HTERT RPE-1 (cell line): Measurements from ENCODE around the gene TAC3.
"Not testable (repeated sequence)": the region's sequence is repeated elsewhere in the genome, so short reads cannot be mapped to it uniquely, and the experiment has no call there.

Experiments
- in situ Hi-C: fragments of 300-500 bp; cut with MboI; formaldehyde crosslinking; loops from 4 replicates; pipeline ENCODE4 v1.14.3; 2020; ENCODE audit warnings: low sequenced_read_pairs

Gene TAC3

DNA sequence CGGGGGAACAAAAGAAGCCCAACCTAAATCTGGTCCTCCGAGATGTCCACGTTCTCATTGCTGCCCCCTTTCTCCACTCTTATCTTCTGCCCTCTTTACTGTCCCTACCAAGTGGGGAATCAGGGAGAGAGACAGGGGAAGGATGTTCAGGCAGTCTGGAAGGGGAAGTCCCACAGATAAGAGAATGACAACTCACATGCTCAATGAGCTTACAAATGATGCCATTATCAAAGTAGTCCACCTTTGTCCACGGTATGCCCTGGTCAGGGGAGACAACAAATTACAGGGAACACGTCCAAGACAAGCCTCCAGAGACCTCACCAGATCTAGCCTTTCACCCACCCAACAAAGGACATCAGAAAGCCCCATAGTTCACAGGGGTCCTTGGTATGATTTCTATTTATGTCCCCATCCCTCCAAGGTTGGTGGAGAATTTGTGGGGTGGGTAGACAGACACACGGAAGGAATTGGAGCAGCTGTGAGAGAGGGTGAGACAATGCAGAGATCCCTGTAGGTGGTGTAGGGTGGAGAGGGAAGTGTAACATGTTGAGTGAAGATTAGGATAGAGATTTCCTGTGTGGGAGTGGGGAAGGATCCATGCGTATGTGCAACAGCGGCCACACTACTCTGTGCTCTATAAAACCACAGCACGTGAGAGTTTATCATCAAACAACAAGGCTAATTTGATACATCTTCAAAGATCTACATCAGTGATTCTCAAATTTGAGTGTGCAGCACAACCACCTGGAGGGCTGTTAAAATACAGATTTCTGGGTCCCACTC lies 22.9 kb upstream of the TAC3 start:
- in situ Hi-C loops = no loop called here

DNA sequence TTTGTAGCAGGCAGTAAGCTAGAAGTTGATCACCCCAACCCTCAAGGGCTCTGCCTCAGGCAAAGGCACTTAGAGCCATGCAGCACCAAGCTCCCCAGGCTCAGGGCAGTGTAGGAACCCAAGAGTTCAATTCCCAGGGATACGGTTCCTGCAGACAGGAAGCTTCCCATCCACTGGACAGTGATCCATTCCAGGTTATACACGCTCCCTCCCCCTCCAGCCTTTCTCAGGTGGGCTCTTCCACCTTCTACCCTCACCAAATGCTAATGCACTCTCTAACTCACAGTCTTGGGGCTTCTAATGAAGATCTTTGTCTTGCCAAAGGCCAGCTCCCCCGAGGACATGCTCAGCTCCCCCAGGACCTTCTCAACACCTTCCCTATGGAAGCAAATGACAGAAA lies 20.9 kb upstream of the TAC3 start:
- in situ Hi-C loops = no loop called here

DNA sequence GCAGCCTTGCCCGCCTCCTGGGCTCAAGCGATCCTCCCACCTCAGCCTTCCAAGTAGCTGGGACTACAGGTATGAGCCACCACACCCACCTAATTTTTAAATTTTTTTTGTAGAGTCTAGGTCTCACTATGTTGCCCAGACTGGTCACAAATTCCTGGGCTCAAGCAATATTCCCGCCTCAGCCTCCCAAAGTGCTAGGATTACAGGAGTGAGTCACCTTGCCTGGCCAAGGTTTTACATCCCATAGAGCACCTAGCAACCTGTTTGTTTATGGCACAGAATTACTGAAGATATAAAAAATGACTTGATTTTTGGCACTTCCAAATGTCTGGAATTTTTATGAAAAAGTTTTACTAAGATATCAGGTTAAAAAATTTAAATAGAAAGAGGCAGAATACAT lies 17.1 kb upstream of the TAC3 start:
- in situ Hi-C loops = no loop called here

DNA sequence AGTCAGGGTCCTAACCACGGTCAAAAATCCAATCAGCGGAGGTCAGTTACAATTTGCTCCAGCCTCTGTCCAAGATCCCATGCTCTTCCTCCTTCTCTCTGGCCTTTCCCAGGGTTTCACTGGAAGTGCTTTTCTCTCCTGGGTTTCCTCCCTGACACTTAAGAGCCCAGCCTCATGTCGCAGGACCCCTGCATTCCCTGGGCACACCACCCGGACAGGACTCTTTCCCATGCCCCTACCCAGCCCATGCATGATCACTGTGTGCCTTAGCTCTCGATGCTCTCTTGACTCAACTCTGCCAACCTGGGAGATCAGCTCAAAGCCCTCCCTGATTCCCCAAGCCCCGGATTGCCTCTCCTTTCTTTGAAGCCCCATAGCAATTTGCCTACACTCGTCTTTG lies 15.5 kb upstream of the TAC3 start:
- in situ Hi-C loops = no loop called here

DNA sequence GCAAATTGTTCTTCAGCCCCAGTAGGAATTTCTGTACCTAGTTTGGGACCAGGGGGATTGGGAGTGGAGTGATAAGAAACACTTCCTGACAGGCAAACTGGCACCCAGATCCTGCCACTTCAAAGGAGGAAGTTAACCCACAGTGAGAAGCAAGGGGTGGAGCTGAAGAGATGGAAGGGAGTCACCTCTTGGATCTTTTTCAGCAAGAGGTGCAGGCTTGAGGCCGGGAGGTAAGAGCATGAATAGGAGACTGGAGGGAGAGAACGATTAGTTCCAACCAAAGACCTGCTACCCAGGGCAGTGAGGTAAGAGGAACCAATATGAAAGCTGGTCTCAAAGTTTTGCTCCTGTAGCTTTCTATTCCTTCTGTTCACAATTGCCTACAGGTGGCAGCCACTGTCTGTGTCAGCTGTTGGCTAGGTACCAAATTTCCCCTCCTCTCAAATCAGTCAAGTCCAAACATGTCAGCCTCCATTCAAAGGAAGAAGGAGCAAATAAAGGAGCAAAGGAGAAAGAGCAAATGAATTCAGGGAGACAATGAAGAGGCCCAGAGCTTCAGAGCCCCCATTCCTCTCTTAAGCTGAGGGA lies 14.9 kb upstream of the TAC3 start:
- in situ Hi-C loops = no loop called here

DNA sequence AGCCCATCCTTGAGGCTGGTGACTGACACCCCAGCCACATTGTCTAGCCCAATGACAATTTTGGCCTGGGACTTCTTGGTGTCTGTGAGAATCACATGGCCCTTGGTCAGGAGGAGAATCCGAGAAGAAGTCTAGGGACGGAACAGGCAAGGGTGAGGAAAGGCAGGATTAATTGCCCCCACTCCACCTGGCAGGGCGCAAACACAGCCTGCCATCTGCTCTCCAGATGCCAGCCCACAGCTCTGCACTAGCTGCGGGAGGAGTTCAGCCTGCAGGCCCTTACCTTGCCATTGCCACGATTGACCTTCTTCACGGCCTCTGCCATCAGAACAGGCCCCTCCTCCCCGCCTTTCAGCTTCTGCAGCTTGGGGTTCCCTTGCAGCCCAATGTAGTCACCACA lies 13.1 kb upstream of the TAC3 start:
- in situ Hi-C loops = no loop called here

DNA sequence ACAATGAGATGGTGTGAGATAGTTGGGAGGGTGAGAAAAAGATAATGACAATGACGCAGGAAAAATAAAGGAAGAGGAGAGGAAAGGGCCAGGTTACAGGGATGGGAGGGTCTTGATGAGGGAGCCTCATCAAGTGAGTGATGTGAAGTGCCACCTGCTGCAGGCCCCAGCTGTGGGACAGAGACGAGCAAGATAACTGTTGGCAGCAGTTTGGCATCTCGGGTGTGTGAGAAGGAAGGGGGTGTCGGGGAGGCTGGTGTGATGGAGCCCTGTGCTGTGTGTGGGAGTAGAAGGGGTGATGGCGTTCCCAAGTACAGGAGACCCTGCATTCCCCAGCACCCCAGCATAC lies 11.4 kb upstream of the TAC3 start:
- in situ Hi-C loops = no loop called here

DNA sequence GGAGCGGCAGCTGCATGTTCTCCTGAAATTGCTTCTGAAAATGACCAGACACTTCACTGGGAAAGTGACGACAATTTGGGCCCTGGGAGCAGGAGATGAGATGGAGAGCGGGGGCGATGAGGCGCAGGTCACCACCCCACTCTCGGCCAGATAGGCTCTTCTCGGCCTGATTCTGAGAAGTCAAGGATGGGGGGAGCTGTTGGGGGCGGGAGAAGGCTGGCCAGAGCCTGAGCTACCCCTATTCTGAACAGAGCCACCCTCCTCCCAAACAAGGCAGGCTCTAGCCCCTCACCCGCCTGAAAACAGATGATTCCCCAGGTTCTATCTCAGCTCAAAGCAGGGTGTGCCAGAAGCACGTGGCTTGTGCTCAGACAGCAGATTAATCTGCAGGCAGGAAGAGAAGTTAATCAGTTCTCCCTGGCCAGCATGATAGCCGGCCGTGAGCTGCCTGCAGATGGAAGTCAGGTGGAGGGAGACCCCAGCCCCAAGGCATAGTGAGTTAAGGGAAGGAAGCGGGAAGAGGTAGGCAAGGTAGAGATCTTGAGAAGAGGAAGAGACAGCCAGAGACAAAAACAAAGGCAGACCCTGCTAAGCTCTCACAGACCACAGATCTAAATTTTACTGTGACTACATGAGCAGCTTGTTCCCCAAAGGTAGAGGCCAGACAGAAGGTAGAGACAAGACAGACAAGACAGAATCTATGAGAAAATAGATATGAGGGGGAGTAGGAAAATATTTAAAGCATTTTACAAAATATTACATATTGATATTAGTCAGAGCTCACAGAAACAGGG lies 10.9 kb upstream of the TAC3 start:
- in situ Hi-C loops = no loop called here

DNA sequence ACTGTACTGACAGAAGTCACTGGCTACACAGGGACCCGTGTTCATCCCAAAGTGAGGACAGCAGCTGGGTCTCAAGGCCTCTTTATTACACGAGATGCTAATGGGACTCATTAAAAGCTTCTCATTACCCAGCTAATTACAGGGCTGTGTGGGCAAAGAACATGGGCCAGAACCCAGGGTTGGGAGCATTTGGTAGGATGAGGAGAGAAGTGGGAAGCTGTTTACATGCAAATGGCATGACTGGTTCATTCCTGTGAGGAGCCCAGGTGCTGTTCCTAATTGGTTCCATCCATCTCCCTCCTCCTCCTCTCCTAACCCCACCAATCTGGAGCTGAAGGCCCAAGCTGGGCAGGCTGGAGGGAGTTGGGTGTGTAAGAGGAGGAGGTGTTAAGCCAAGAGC lies 8.9 kb upstream of the TAC3 start:
- in situ Hi-C loops = no loop called here

DNA sequence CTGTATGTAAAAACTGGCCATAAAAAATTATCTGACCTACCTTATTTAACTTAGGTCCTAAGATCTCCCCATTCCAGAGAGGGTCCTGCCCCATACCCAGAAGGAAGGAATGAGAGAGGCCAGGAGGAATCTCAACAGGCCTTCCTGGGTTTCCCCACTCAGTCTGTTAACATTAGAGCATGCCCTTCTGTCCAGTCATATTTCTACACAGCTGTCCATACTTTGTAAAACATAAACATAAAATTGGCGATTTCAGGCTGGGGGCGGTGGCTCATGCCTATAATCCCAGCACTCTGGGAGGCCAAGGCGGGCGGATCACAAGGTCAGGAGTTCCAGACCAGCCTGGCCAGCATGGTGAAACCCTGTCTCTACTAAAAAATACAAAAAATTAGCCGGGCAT lies 6.0 kb upstream of the TAC3 start:
- in situ Hi-C loops = not testable (repeated sequence)

DNA sequence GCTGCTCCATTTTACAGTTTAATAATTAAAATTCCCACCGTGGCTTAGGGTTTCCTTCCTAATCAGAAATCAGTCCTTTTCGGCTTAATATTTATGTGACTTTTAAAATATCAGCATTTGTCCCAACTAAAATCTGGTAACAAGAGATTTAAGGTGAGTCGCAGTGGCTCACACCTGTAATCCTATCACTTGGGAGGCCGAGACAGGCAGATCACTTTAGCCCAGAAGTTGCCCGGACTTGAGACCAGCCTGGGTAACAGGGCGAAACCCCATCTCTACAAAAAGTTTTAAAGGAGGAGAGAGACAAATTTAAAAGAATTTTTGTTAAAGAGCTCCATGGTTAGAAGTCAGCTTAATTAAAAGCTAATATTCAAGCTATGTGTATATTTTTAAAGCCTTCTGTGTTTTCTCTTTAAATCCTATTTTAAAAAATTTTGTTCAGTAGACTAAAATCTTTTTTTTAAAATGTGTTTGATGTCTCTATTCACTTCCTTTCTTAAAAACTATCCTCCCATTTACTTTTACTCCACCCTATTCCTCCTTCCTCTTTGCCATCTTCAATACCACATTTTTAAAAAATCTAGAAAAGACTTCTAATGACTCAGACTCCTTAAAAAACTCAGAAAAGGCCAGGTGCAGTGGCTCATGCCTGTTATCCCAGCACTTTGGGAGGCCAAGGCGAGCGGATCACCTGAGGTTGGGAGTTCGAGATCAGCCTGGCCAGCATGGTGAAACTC lies 3.8 kb upstream of the TAC3 start:
- in situ Hi-C loops = no loop called here

DNA sequence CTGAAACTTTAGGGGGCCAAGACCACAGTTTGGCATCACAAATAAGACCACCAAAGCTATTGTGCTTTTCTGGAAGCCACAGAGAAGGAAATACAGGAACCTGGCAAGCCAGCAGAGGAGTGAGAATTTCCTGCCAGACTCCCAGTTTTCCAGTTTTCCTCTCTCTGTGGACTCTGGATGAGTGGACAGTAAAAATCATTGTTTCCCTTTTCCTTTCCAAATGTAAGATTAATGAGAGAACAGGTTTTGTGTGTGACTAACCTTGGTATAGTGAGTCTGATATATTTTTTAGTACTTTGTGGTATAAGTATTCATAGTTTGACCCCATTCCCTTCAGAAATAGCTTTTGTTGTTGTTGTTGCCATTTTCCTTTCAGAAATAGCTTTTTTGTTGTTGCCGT lies 2.6 kb upstream of the TAC3 start:
- in situ Hi-C loops = no loop called here

DNA sequence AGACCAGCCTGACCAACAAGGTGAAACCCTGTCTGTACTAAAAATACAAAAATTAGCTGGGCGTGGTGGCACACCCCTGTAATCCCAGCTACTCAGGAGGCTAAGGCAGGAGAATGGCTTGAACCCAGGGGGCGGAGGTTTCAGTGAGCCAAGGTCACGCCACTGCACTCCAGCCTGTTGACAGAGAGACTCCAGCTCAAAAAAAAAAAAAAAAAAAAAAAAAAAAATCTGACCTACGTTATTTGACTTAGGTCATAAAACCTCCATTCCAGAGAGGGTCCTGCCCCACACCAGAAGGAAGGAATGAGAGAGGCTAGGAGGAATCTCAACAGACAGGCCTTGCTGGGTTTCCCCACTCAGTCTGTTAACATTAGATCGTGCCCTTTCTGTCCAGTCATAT lies 2.0 kb upstream of the TAC3 start:
- in situ Hi-C loops = not testable (repeated sequence)

DNA sequence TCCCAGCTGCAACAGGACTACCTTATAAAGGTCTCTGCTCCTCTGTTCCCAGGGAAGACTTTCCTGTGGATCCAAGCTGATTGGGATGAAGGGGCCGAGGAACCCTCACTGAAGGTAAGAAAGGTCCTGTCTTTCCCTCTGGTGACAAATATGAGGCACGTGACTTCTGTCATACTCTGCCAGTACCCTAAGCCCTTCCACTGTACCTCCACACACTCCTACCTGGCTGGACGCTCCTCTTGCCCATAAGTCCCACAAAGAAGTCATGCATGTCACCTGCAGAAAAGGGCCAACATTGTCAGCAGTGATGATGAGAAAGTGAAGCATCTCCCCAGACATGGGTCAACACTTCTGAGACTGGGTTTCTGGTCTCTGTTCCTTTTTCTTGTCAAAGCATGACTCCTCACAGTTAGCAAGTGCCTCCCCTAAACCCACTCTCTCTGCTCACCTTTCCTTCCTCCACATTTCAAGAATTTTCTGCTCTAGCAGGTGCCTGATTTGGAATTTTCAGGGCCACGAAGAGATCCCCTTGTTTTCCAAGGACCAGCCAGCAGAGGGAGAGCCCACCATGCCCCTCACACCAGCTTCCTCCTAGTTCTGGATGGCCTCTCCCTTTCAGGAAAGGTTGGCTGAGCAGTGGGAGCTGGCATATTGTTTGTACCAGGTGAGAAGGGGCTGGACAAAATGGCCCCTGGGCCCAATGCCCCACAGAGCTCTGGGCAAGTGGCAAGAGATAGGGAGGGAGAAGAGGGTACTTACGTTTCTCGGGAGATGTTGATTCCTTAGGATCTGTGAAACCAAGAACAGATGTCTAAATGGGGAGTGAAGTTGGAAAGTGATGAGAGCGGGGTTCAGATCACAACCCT lies 3.5 kb downstream of the TAC3 start:
- in situ Hi-C loops = no loop called here

DNA sequence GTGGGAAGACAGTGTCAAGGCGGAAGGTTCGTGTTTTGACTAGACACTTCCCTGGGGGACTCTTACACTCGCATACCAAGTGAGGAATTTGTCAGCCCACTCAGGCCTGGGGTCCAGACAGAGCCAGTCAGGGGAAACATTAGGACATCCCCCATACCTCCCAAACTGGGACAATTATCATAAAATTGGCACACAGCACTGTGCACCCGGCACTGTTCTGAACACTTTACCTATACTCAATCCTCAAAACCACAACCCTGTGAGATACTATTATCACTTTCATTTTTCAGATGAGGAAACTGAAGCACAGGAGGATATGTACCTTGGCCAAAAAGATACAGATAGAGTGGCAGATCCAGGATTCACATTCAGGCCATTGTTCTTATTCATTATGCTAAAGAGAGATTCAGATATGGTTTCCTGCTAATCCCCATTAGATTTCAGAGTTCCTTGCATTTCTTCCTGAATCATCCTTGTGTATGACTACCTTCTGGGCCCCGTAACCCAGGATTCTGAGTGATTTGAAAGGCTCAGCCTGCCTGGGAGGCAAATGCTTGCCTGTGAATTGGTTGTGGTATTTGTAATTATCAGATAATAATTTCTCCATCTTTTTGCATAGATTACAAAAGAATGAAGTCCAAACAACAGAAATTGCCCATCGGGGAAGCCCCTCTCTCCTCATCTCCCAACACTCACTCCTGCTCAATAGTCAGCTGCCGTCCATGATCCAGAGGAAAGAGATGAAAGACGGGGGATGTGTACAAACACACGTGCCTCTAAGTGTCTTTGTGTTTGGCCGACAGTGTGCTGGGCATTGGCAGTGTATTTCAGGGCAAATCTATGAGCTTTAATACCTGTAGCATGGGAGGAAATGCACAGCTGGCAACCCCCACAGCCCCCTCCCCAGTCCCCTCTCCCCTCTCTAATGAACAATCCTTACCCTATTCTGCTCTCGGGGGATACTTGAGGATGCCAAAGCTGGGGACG lies 4.6 kb downstream of the TAC3 start:
- in situ Hi-C loops = no loop called here

DNA sequence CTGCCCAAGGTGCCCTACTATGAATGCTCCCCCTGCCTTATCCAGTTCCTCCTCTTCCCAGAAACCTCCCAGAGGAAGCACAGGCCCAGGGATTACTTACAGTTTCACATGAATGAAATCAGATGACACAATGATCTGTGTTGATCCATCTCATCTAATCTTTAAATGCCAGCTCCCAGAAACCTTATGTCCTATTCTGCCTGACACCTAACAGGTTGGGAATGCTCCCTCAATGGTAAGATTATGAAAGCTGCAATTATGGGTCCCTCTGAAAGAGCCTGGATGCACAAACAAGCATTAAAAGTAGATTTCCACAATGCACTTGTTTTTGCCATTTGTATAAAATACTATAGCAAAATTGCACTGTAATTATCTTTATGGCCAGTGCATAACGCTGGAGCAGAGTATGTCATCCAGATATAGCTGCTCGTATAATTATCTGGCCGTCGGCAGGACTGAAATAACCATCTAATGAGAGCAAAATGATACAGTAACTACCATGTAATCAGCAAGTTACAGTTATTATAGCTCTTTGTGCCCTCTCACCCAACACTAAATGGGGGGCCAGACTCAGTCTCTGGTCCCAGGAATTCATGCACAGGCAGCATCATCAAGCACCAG lies 5.6 kb downstream of the TAC3 start:
- in situ Hi-C loops = no loop called here

DNA sequence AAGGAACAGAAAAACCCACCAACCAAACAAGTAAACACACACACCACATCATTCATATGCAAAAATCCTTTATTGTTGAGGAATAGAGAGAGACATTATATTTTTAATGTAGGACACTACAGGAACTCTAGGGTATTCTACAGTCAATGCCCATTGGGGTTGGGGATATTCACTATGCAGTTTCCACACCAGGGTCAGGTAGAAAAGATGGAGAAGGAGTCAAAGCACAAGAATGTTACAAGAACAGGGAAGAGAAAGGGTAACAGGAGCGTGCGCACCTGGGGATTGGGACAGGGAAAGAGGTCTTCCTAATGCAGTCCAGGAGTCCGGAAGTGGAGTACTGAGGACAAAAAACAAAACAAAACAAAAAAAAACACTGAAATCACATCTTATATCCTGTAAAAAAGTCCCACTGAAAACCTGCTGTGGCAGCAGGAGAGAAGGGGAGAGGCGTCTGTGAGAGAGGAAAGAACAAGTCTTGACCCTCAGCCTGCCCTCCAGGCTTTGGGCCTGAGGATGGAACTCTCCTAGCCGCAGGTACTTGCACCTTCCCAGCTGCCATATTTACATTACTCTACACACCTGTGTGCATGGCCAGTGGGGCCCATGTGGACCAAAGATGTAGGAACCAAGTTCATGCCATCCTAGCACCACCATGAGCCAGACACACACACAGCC lies 6.2 kb downstream of the TAC3 start:
- in situ Hi-C loops = no loop called here

DNA sequence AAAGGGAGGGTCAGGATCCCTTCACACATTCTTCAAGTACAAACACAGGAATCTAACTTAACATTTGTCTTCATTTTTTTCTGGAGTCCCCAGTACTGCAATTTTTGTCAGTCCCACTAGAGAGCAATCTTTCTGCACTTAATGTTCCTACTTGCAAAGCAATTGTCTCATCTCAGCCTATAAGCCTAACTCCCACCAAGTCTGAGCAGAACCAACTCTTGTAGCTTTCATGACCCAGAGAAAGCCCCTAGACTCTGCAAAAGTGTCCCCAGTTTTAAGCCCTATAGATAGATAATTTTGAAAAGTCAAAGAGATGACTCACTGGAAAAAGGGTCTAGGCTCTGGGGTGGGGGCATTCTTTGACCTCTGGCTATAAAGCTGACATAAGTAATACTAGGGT lies 8.2 kb downstream of the TAC3 start:
- in situ Hi-C loops = no loop called here
